Activated T-helper 1 cell treated with anti-CD3 and anti-CD28 coated beads, Interleukin-12 subunit alpha, Interleukin-12 subunit beta, Interleukin-2, Interleukin-4 antibody, amounts not matched to agents 30 ng/mL and 10 ng/mL and 1 ng/mL, durations not matched to agents 14 hours and 24 hours and 36 hours (primary cell): ENCODE results near the gene RUSF1. TPM values are rescaled to one million over a fixed set of nuclear protein-coding genes. Genes with fewer than 3 reads are reported as not detected.

Experiments used
- DNase-seq: peaks from one replicate; pipeline ENCODE4 v3.0.0; 2021; ENCODE audit warnings: low spot score
- H3K27ac Mint-ChIP-seq: one replicate; pipeline ENCODE4 v1.8.0; 2021; ENCODE audit warnings: mild to moderate bottlenecking, mixed read lengths
- H3K27me3 Mint-ChIP-seq: one replicate; pipeline ENCODE4 v1.8.0; 2022; ENCODE audit warnings: mild to moderate bottlenecking, moderate library complexity, mixed read lengths; ENCODE audit not compliant: insufficient read depth
- H3K36me3 Mint-ChIP-seq: one replicate; pipeline ENCODE4 v1.8.0; 2021; ENCODE audit warnings: low read depth, mixed read lengths
- H3K4me1 Mint-ChIP-seq: one replicate; pipeline ENCODE4 v1.8.0; 2021; ENCODE audit warnings: low read depth, mixed read lengths
- H3K4me3 Mint-ChIP-seq: one replicate; pipeline ENCODE4 v1.8.0; 2021; ENCODE audit warnings: mild to moderate bottlenecking, moderate library complexity, mixed read lengths
- H3K9me3 Mint-ChIP-seq: one replicate; pipeline ENCODE4 v1.8.0; 2021; ENCODE audit warnings: mixed read lengths
- intact Hi-C: fragments of 100-400 bp; cut with micrococcal nuclease; formaldehyde crosslinking; loops from one replicate; pipeline ENCODE4 v1.15.1; 2024
- total RNA-seq: library from RNA; stranded (reverse); gene quantifications from 2 replicates; pipeline ENCODE4 v1.2.3, GENCODE V29; 2022

The RUSF1 gene
- total RNA-seq, 1 donor from 2014 or later, result 42.2 TPM

- peak overlapping the region; percentile 47 for H3K4me3 Mint-ChIP-seq
- peaks cover 2% of the 10 kb centered on the region for H3K36me3 Mint-ChIP-seq
- no peak overlapping the region for H3K27ac Mint-ChIP-seq
- peaks cover 26% of the 10 kb centered on the region for H3K4me1 Mint-ChIP-seq
- DNase-seq, result no peak
- H3K27me3 Mint-ChIP-seq, result peaks cover 46% of the 10 kb centered on the region
- H3K9me3 Mint-ChIP-seq, result no peaks in the 10 kb centered on the region
- intact Hi-C loops, result loop anchor here (10.0 kb wide), 1 partner anchor 63 kb away; no protein-coding TSS in a partner anchor
Observed at GRCh38 chr16:31471241-31471874, 36.8 kb downstream of the RUSF1 start.

GRCh38 chr16:31470615-31471014, 37.6 kb downstream of the RUSF1 start:
- no peak for DNase-seq

GRCh38 chr16:31467858-31468257, 40.3 kb downstream of the RUSF1 start:
- Mint-ChIP-seq H3K36me3 (peaks cover 6% of the 10 kb centered on the region), H3K27me3 (peaks cover 21% of the 10 kb centered on the region), H3K9me3 (no peaks in the 10 kb centered on the region), H3K4me1 (peaks cover 20% of the 10 kb centered on the region), H3K4me3 (no peak overlapping the region), H3K27ac (no peak overlapping the region)
- intact Hi-C loops, result no loop called here
- DNase-seq, result no peak

More at GRCh38 chr16:31470615-31471014, 37.6 kb downstream of the RUSF1 start:
- peaks cover 3% of the 10 kb centered on the region for H3K36me3 Mint-ChIP-seq
- H3K9me3 Mint-ChIP-seq, result no peaks in the 10 kb centered on the region
- peaks cover 45% of the 10 kb centered on the region for H3K27me3 Mint-ChIP-seq
- no peak overlapping the region for H3K27ac Mint-ChIP-seq
- H3K4me1 Mint-ChIP-seq, result peaks cover 22% of the 10 kb centered on the region
- no peak overlapping the region for H3K4me3 Mint-ChIP-seq
- intact Hi-C loops, result loop anchor here (10.0 kb wide), 1 partner anchor 64 kb away; no protein-coding TSS in a partner anchor

DNA sequence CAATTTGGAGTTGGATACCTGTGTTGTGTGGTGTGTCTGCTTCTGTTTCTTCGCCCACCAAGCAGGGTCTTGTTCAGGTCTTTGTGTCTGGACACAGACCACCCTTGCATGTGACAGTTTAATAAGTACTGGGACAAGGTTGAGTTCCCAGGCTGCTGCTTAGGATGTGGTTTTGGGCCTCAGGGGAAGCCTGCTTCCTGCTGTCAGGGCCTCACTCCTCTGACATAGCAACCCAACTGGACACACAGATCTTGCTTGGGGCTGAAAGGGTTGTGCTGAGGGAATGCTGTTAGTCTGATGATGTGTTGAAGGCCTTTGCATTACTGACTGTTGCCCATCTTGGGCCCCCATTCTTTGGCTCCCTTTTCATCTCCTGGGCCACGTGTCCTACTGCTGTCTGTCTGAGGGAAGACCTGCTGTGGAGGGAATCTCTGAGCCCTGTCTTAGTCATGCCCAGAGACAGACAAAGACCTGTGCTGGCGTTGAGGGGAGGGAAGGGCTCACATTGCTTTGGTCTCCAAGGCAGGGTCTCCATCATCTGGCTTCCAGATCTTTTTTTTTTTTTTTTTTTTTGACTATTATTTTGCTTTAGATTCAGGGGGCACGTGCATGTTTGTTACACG, 40.9 kb downstream of the RUSF1 start:
- H3K27me3 Mint-ChIP-seq, result peaks cover 15% of the 10 kb centered on the region
- H3K27ac Mint-ChIP-seq, result no peak overlapping the region
- no peaks in the 10 kb centered on the region for H3K9me3 Mint-ChIP-seq
- H3K36me3 Mint-ChIP-seq, result peaks cover 7% of the 10 kb centered on the region
- intact Hi-C loops, result no loop called here
- H3K4me3 Mint-ChIP-seq, result no peak overlapping the region
- no peak for DNase-seq
- H3K4me1 Mint-ChIP-seq, result peaks cover 14% of the 10 kb centered on the region

- no peak for DNase-seq
- Mint-ChIP-seq H3K9me3 (no peaks in the 10 kb centered on the region), H3K4me3 (no peak overlapping the region), H3K4me1 (peaks cover 13% of the 10 kb centered on the region), H3K36me3 (peaks cover 7% of the 10 kb centered on the region), H3K27me3 (peaks cover 11% of the 10 kb centered on the region), H3K27ac (no peak overlapping the region)
- intact Hi-C loops, result no loop called here
Observed at GRCh38 chr16:31466381-31466841, 41.8 kb downstream of the RUSF1 start.

DNA sequence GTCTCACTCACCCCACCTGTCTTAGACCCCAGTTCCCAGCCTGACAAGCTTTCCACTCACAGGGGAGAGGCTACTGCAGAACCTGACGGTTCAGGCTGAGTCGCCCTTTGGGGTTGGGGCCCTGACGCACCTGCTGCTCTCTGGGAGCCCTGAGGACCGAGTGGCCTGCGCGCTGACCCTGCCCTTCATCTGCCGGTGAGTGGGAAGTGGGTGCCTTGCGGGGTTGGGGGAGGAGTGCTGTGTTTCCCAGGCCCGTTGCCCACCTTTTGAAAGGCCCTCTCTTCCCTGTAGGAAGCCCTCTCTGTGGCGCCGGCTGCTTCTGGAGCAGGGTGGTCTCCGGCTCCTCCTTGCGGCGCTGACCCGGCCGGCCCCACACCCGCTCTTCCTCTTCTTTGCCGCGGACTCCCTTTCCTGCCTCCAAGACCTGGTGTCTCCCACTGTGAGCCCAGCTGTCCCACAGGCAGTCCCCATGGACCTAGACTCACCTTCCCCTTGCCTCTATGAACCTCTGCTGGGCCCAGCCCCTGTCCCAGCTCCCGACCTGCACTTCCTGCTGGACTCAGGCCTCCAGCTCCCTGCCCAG, 42.3 kb downstream of the RUSF1 start:
- intact Hi-C loops, result no loop called here
- Mint-ChIP-seq H3K36me3 (peaks cover 7% of the 10 kb centered on the region), H3K27ac (no peak overlapping the region), H3K4me3 (no peak overlapping the region), H3K27me3 (peaks cover 6% of the 10 kb centered on the region), H3K9me3 (no peaks in the 10 kb centered on the region), H3K4me1 (peaks cover 18% of the 10 kb centered on the region)
- no peak for DNase-seq

- Mint-ChIP-seq H3K27ac (no peak overlapping the region), H3K9me3 (no peaks in the 10 kb centered on the region), H3K36me3 (peaks cover 7% of the 10 kb centered on the region)
Observed at GRCh38 chr16:31464781-31465260, 43.4 kb downstream of the RUSF1 start.

DNA sequence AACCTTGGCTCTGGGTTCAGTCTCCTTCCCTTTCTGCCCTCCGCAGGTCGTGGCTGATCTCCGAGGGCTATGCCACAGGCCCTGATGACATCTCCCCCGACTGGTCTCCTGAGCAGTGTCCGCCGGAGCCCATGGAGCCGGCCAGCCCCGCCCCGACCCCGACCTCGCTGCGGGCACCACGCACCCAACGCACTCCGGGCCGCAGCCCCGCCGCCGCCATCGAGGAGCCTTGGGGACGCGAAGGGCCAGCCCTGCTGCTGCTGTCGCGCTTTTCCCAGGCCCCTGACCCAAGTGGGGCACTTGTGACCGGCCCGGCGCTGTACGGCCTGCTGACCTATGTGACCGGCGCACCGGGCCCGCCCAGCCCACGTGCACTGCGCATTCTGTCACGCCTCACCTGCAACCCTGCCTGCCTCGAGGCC, 43.8 kb downstream of the RUSF1 start:
- DNase-seq, result no peak
- Mint-ChIP-seq H3K27ac (no peak overlapping the region), H3K4me1 (peaks cover 29% of the 10 kb centered on the region), H3K4me3 (no peak overlapping the region), H3K27me3 (no peaks in the 10 kb centered on the region), H3K36me3 (peaks cover 7% of the 10 kb centered on the region), H3K9me3 (no peaks in the 10 kb centered on the region)
- intact Hi-C loops, result no loop called here

More at GRCh38 chr16:31464781-31465260, 43.4 kb downstream of the RUSF1 start:
- peaks cover 29% of the 10 kb centered on the region for H3K4me1 Mint-ChIP-seq
- H3K27me3 Mint-ChIP-seq, result no peaks in the 10 kb centered on the region
- DNase-seq, result no peak
- no peak overlapping the region for H3K4me3 Mint-ChIP-seq
- intact Hi-C loops, result no loop called here

DNA sequence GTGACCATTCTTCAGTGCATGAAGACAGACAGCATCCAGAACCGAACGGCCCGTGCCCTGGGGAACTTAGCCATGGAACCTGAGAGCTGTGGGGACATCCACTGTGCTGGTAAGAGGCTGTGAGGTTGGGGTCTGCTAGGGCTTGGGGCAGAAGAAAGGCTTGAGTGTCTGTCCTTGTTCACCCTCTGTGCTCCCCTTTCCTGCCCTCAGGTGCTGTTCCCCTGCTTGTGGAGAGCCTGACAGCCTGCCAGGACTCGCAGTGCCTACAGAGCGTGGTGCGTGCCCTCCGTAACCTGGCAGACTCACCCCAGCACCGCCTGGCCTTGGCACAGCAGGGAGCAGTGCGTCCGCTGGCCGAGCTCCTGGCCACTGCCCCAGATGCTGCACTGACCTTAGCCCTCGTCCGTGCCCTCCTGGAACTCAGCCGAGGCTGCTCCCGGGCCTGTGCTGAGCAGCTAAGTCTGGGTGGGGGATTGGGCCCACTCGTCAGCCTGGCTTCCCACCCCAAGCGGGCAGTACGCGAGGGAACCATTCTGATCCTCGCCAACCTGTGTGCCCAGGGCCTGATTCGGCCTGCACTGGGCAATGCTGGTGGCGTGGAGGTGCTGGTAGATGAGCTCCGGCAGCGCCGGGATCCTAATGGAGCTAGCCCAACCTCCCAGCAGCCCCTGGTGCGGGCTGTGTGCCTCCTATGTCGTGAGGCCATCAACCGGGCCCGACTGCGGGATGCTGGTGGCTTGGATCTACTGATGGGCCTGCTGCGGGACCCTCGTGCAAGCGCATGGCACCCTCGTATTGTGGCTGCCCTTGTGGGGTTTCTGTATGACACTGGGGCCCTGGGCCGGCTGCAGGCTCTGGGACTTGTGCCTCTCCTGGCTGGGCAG, 46.0 kb downstream of the RUSF1 start:
- H3K27me3 Mint-ChIP-seq, result no peaks in the 10 kb centered on the region
- peaks cover 11% of the 10 kb centered on the region for H3K36me3 Mint-ChIP-seq
- H3K27ac Mint-ChIP-seq, result no peak overlapping the region
- intact Hi-C loops, result no loop called here
- peaks cover 26% of the 10 kb centered on the region for H3K4me1 Mint-ChIP-seq
- no peaks in the 10 kb centered on the region for H3K9me3 Mint-ChIP-seq
- no peak overlapping the region for H3K4me3 Mint-ChIP-seq
- no peak for DNase-seq

DNA sequence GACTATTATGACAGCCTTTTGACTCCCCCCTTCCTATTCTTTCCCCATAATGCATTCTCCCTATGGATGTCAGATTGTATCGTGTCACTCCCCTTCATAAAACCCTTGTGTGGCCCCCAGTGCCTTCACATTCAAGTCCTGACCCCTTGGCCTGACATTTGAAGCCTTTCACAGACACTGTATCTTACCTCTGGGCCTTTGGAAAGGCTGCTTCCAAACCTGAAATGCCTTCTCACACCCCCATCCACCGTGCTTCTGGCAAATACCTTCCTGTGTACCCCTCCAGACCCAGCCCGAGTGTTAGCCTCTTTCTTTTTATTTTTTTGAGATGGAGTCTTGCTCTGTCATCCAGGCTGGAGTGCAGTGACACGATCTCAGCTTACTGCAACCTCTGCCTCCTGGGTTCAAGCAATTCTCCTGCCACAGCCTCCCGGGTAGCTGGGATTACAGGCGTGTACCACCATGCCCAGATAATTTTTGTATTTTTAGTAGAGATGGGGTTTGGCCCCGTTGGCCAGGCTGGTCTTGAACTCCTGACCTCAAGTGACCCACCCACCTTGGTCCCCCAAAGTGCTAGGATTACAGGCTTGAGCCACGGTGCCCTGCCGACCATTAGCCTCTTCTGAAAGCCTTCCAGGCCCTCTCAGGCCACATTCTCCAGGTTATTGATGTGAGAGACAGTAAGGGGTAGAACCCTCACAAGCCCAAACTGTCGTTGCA, 46.8 kb downstream of the RUSF1 start:
- intact Hi-C loops, result no loop called here
- peak overlapping the region; percentile 50 for H3K4me3 Mint-ChIP-seq
- H3K36me3 Mint-ChIP-seq, result peaks cover 11% of the 10 kb centered on the region
- peaks cover 28% of the 10 kb centered on the region for H3K4me1 Mint-ChIP-seq
- DNase-seq, result no peak
- H3K27me3 Mint-ChIP-seq, result no peaks in the 10 kb centered on the region
- no peak overlapping the region for H3K27ac Mint-ChIP-seq
- no peaks in the 10 kb centered on the region for H3K9me3 Mint-ChIP-seq

DNA sequence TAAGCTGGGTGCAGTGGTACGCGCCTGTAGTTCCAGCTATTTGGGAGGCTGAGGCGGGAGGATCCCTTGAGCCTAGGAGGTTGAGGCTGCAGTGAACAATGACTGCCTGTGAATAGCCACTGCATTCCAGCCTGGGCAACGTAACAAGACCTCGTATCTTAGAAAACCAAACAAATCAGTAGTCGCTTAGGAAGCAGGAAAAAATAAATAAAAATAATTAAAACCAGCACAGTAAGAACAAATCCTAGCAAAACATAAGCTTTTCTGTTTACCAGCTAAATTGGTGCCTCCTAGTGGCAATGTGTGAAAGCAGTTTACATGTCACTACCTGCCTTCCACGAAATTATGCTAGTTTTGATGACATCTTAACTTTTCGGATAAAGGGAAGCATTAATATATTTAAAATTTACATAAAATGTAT, 47.6 kb downstream of the RUSF1 start:
- no peak for DNase-seq
- Mint-ChIP-seq H3K27ac (peak overlapping the region; percentile 26), H3K4me3 (peak overlapping the region; percentile 93), H3K36me3 (peaks cover 15% of the 10 kb centered on the region), H3K9me3 (no peaks in the 10 kb centered on the region), H3K4me1 (peaks cover 33% of the 10 kb centered on the region), H3K27me3 (no peaks in the 10 kb centered on the region)
- intact Hi-C loops, result loop anchor here (1.0 kb wide), 2 partner anchors 237 to 253 kb away; a partner anchor contains a TSS
